HUES6 (cell line): ENCODE data around the gene SMNDC1.
"Not testable (repeated sequence)": the region's sequence is repeated elsewhere in the genome, so short reads cannot be mapped to it uniquely, and the experiment has no call there.

Experiments used
- H3K27ac ChIP-seq: 2 replicates; pipeline ENCODE4 v1.7.0; 2013; ENCODE audit warnings: low read depth, mild to moderate bottlenecking, low read length, inconsistent platforms
- H3K27me3 ChIP-seq: 2 replicates; pipeline ENCODE4 v1.6.1; 2013; ENCODE audit warnings: low read length; ENCODE audit not compliant: control insufficient read depth, insufficient read depth
- H3K36me3 ChIP-seq: 2 replicates; pipeline ENCODE4 v1.6.1; 2013; ENCODE audit warnings: low read length; ENCODE audit not compliant: control insufficient read depth, insufficient read depth
- H3K4me1 ChIP-seq: 2 replicates; pipeline ENCODE4 v1.6.1; 2013; ENCODE audit warnings: low read length; ENCODE audit not compliant: control insufficient read depth, insufficient read depth
- H3K4me3 ChIP-seq: 2 replicates; pipeline ENCODE4 v1.5.1; 2013; ENCODE audit warnings: low read depth, low read length
- H3K9ac ChIP-seq: one replicate; pipeline ENCODE4 v1.6.1; 2013; ENCODE audit warnings: mild to moderate bottlenecking, low read length
- H3K9me3 ChIP-seq: 2 replicates; pipeline ENCODE4 v1.6.1; 2013; ENCODE audit warnings: low read depth, low read length; ENCODE audit not compliant: control insufficient read depth, insufficient read depth

The SMNDC1 gene

DNA sequence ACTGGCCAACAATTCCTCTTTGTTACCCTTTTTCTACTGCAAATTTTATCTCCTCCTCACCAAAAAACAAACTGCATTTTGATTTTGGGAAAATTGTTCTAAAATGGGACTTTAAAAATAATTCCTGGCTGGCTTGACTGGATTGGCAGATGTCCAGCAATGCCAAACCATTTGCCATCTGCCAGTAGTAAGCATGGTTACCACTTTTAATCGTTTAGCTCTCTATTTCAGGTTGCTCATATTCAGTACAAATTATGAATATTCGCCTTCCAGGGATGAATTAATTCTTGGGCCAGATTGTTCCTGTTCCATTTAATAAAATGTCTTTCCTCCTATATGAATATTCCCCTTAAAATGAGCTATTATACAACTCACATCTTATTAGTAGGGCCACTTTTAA, 35.7 kb downstream of the SMNDC1 start:
- Histone ChIP-seq H3K4me1 (peaks cover 2% of the 10 kb centered on the region; the same call in 1 of the 2 replicates), H3K27ac (no peak overlapping the region), H3K36me3 (no peaks in the 10 kb centered on the region), H3K4me3 (no peak overlapping the region), H3K27me3 (no peaks in the 10 kb centered on the region), H3K9me3 (no peaks in the 10 kb centered on the region), H3K9ac (no peak overlapping the region)

DNA sequence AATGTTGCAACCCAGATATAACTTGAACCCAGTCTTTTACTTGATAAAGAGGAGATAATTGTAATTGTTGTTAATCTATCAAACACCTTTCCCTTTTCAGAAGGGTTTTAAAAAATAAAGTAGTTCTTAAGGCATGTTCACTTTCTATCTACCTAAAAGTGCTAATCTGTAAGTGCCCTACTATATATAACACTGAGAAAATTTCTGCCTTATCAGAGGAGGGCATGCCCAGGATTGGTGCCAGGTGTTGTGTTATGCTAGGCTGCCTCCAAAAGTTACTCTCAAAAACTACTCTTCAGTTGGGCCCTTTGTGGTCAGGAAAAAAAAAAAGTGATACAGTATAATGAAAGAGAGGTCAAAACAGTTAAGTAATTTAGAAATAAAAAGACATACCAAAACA, 36.3 kb downstream of the SMNDC1 start:
- Histone ChIP-seq H3K4me3 (no peak overlapping the region), H3K9ac (no peak overlapping the region)

DNA sequence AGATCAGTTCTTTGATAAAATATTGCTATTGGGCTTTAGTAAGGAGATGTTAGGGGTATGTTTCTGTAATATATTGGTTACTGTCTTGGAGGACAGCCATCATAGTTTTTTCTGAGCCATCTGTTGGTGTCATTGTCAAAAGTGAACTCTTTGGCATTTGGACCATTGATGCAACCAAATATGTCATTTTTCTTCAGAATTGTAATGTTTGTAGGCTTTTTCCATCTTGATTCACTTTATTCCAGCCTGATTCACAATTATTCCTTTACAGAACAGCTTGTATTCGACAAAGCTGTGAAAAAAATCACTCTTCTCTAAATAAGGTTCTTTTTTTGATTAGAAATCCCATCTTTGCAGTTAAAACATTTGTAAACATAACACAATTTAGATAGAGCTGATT, 37.4 kb downstream of the SMNDC1 start:
- Histone ChIP-seq H3K27me3 (no peaks in the 10 kb centered on the region), H3K27ac (no peak overlapping the region), H3K9me3 (no peaks in the 10 kb centered on the region), H3K4me3 (no peak overlapping the region), H3K9ac (no peak overlapping the region), H3K4me1 (no peaks in the 10 kb centered on the region), H3K36me3 (no peaks in the 10 kb centered on the region)

More for the DNA sequence above, 36.3 kb downstream of the SMNDC1 start:
- H3K4me1 ChIP-seq = no peaks in the 10 kb centered on the region
- no peak overlapping the region for H3K27ac ChIP-seq
- no peaks in the 10 kb centered on the region for H3K27me3 ChIP-seq
- H3K9me3 ChIP-seq = no peaks in the 10 kb centered on the region
- H3K36me3 ChIP-seq = no peaks in the 10 kb centered on the region

DNA sequence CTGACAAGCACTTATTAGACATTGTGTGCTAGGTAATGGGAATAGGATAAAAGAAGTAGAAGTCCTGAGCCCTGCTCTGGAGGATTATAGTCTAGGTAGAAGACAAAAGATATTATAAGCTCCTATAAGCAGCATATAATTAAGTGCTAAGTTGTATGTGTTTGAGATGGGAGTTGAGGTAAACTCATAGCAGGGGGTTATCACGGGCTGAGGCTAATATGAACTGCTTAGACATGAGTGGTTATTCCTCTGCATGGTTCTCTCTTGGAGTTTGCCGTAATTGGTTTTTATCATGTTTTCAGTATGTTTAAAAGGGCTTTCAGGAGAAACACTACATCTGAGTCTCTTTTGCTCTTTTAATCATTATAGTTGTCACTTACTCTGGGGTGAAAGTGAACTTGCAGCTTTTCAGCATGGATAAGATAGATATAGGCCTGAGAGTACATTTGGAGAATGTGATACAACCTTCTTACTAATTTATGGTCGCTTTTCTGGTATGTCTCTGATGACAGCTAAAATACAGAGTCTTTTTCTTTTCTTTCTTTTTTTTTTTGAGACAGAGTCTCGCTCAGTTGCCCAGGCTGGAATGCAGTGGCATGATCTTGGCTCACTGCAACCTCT, 39.0 kb downstream of the SMNDC1 start:
- Histone ChIP-seq H3K4me1 (no peaks in the 10 kb centered on the region), H3K36me3 (no peaks in the 10 kb centered on the region), H3K9ac (no peak overlapping the region), H3K27me3 (no peaks in the 10 kb centered on the region), H3K4me3 (no peak overlapping the region), H3K9me3 (no peaks in the 10 kb centered on the region), H3K27ac (no peak overlapping the region)

DNA sequence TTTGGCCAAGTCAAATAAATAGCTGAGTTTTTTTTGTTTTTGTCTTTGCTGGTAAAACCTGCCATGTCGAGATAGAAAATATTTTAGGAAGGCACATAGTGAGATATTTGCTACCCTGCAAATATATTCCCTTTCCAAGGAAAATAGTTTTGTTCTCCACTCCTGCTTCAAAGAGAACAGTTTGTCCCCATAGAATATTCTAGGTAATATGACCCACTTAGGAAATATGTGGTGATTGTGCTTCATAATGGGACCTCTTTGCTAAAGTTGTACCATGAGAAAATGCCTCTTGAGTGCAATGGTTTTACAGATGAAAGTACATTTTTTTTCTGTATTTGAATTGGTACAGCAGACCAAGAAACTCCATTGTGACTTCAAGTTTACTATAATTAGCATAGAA, 41.6 kb downstream of the SMNDC1 start:
- H3K4me1 ChIP-seq = no peaks in the 10 kb centered on the region
- H3K9ac ChIP-seq = no peak overlapping the region
- H3K36me3 ChIP-seq = no peaks in the 10 kb centered on the region
- no peak overlapping the region for H3K4me3 ChIP-seq
- H3K27ac ChIP-seq = no peak overlapping the region
- H3K9me3 ChIP-seq = no peaks in the 10 kb centered on the region
- H3K27me3 ChIP-seq = no peaks in the 10 kb centered on the region

DNA sequence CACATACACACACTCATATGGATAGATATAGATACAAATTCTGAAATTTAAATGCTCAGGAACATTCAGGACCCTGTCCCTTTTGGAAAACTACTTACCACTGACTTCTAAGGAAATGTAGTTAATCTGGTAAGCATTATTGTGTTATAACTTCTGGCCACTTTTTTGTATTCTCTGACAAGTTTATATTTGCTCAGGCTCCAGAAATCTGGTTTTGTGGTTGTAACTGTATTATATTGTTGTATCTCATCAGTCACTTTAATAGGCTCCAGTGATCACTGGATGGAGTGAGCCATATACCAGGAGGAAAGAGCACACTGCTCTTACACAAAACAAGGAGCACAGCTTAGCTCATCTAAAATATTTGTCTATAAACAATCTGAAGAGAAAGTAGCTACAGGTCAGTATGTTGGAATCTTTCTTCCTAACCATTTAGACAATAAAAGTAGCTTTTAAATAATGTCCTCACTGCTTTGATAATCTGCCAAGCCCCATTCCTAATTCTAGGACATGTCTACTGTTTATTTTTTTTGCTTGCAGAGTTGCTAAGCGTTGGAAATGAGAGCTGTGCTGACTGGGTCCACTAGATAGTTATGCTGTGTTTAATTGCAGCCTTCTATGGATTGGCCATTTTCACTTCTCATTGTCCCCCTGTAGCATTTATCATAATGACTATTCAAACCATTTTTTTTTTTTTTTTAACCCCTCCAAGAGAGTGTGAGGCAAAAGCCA, 43.8 kb downstream of the SMNDC1 start:
- H3K27ac ChIP-seq = no peak overlapping the region
- peaks cover 3% of the 10 kb centered on the region; the same call in 1 of the 2 replicates for H3K9me3 ChIP-seq
- H3K36me3 ChIP-seq = no peaks in the 10 kb centered on the region
- no peak overlapping the region for H3K4me3 ChIP-seq
- H3K27me3 ChIP-seq = no peaks in the 10 kb centered on the region
- H3K4me1 ChIP-seq = no peaks in the 10 kb centered on the region
- H3K9ac ChIP-seq = no peak overlapping the region

DNA sequence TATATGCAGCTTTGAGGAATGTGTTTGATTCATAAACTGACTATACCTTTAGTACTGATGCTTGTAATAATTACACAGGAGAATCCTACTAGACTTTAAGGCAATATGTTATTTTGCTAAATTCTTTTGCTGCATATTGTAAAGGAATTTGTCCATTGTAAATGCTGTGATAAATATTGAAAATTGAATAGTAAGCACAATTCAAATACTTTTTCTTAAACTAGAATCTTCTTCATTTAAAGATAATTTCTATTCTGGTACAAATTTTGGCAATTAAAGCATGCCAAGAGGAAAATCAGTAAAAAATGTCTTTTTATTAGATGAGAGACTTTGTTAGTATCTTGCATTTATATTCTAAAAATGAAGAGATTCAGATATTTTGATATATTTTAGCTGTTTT, 45.4 kb downstream of the SMNDC1 start:
- no peak overlapping the region for H3K9ac ChIP-seq
- H3K4me1 ChIP-seq = no peaks in the 10 kb centered on the region
- no peaks in the 10 kb centered on the region for H3K27me3 ChIP-seq
- H3K4me3 ChIP-seq = no peak overlapping the region
- no peaks in the 10 kb centered on the region for H3K36me3 ChIP-seq
- peaks cover 8% of the 10 kb centered on the region; the same call in 1 of the 2 replicates for H3K9me3 ChIP-seq
- no peak overlapping the region for H3K27ac ChIP-seq

DNA sequence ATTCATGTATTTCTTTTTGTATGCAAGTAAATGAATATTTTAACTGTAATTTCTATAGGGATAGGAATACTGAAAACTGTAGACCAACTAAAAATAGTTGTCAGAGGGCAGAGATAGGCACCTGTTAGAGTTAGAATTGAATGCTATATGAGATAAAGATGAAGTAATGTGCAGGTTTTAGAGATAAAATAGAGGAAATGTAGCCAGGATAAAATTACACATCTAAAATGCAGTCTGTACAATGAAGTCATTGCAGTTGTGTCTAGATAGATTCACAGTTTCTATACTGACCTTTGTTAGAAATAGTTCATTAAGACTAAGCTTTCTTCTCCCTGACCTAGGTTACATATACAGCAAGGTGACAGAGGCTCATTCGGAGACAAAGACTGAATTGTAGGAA, 46.2 kb downstream of the SMNDC1 start:
- Histone ChIP-seq H3K27ac (no peak overlapping the region), H3K4me3 (no peak overlapping the region), H3K27me3 (no peaks in the 10 kb centered on the region), H3K4me1 (no peaks in the 10 kb centered on the region), H3K36me3 (no peaks in the 10 kb centered on the region), H3K9me3 (peaks cover 8% of the 10 kb centered on the region; the same call in 1 of the 2 replicates), H3K9ac (no peak overlapping the region)

DNA sequence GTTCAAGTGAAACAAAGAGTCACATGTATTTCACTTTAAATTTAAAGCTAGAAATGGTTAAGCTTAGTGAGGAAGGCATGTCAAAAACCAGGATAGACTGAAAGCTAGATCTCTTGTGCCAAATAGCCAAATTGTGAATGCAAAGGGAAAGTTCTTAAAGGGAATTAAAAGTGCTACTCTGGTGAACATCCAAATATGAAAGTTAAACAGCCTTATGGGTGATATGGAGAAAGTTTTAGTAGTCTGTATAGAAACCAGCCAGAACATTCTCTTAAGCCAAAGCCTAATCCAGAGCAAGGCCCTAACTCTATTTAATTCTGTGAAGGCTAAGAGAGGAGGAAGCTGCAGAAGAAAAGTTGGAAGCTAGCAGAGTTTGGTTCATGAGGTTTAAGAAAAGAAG, 50.3 kb downstream of the SMNDC1 start:
- H3K4me1 ChIP-seq = no peaks in the 10 kb centered on the region
- no peak overlapping the region for H3K9ac ChIP-seq
- H3K9me3 ChIP-seq = peaks cover 8% of the 10 kb centered on the region; the same call in 1 of the 2 replicates

DNA sequence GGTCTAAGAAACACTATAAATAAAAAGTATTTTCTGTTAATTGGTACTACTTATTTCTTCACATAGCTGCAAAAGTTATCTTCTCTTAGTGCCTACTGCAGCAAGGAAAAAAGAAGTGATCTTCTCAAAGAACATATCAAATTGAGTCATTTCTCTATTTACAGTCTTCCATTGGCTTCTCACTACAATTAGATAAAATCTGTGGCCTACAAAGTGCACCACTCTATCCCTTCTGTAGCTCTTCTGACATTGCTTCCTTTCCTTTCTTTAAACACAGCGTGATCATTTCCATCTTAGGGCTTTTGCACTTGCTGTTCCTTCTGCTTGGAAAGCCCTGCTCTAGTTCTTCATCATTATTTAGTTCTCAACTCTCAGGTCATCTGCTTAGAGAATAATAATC, 52.6 kb downstream of the SMNDC1 start:
- Histone ChIP-seq H3K27me3 (no peaks in the 10 kb centered on the region), H3K9me3 (peaks cover 8% of the 10 kb centered on the region; the same call in 1 of the 2 replicates), H3K4me1 (no peaks in the 10 kb centered on the region), H3K27ac (no peak overlapping the region), H3K36me3 (no peaks in the 10 kb centered on the region), H3K4me3 (no peak overlapping the region), H3K9ac (no peak overlapping the region)

More for the DNA sequence above, 50.3 kb downstream of the SMNDC1 start:
- H3K36me3 ChIP-seq = no peaks in the 10 kb centered on the region
- no peaks in the 10 kb centered on the region for H3K27me3 ChIP-seq
- no peak overlapping the region for H3K27ac ChIP-seq
- no peak overlapping the region for H3K4me3 ChIP-seq

DNA sequence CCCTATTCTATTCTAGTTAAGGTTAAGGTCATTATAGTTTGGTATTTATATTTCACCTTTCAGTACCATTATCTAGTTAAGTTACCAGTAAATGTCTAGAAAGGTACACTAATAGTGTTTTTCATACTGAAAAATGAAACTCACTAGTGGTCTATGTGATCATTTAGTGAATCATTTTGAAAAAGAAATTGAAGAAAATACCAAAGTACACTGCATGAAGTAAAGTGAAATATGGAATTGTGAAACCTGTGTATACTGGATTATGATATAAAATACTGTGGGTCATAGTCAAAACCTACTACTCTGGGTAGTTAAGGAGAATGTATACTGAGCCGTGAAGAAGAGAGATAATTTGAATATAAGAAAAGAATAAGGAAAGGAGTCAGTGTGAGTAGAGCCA, 53.3 kb downstream of the SMNDC1 start:
- H3K27me3 ChIP-seq, H3K36me3 ChIP-seq, H3K4me3 ChIP-seq, H3K9me3 ChIP-seq, H3K4me1 ChIP-seq, H3K27ac ChIP-seq, H3K9ac ChIP-seq: not testable (repeated sequence)
